Aorta (tissue), 5 donors: ENCODE results near the gene KIAA1755. TPM values are rescaled to one million over a fixed set of nuclear protein-coding genes. Genes with fewer than 3 reads are reported as not detected.

ENCODE experiments used
- ATAC-seq: fragments of 200-7000 bp; cut with Tn5 transposase; one replicate; pipeline ENCODE4 v1.9.1; 2022; ENCODE audit warnings: moderate library complexity; ENCODE audit not compliant: low FRiP score
- DNase-seq, 2 donors: peaks; one replicate each; pipeline ENCODE4 v3.0.0-alpha.2; 2020
- H3K27ac ChIP-seq, 2 donors: one replicate each; pipeline ENCODE4 v1.5.1; 2013; ENCODE audit warnings: low read length in 2 of 2, mild to moderate bottlenecking in 2 of 2, moderate library complexity in 2 of 2, control low read depth in 1 of 2, inconsistent platforms in 1 of 2, low read depth in 1 of 2
- H3K27me3 ChIP-seq, 2 donors: one replicate each; pipeline ENCODE4 v1.6.1; 2013; ENCODE audit warnings: control low read depth in 1 of 2, low read length in 1 of 2, mild to moderate bottlenecking in 1 of 2, moderate library complexity in 1 of 2; ENCODE audit not compliant: insufficient read depth in 2 of 2, control insufficient read depth in 1 of 2
- H3K36me3 ChIP-seq, 2 donors: one replicate each; pipeline ENCODE4 v1.6.1; 2013; ENCODE audit warnings: control low read depth in 1 of 2, low read length in 1 of 2, mild to moderate bottlenecking in 1 of 2; ENCODE audit not compliant: insufficient read depth in 2 of 2, control insufficient read depth in 1 of 2
- H3K4me1 ChIP-seq, 2 donors: one replicate each; pipeline ENCODE4 v1.6.1; 2013; ENCODE audit warnings: low read length in 2 of 2, control low read depth in 1 of 2, mild to moderate bottlenecking in 1 of 2, moderate library complexity in 1 of 2; ENCODE audit not compliant: insufficient read depth in 2 of 2, control insufficient read depth in 1 of 2
- H3K4me3 ChIP-seq, 2 donors: one replicate each; pipeline ENCODE4 v1.5.1; 2013; ENCODE audit warnings: low read length in 2 of 2, control low read depth in 1 of 2, mild to moderate bottlenecking in 1 of 2
- H3K9me3 ChIP-seq: one replicate; pipeline ENCODE4 v1.6.1; 2013; ENCODE audit warnings: mild to moderate bottlenecking, low read length; ENCODE audit not compliant: control insufficient read depth
- WGBS, 2 donors: extraction: QIAGEN DNeasy Blood & Tissue Kit; methylation state at CpG; one replicate each; pipeline ENCODE4 v1.1.7; 2013; 5-methylcytosine and 5-hydroxymethylcytosine counted together
- intact Hi-C, 2 donors: fragments of 100-400 bp; cut with DNase I; formaldehyde crosslinking; loops; one replicate each; pipeline versions ENCODE4 v1.14.2 to v1.15.0; 2022
- polyA plus RNA-seq, 2 donors: library from polyadenylated mRNA; stranded (reverse); fragments of 200-250 nt; gene quantifications; one replicate each; pipeline ENCODE4 v1.2.3, GENCODE V29; 2013
- total RNA-seq, 2 donors: library from RNA; stranded (reverse); fragmentation: NEBNext Ultra II Directional; extraction: Animal tissue kit (Norgen Biotek cat#: 25700); gene quantifications; one replicate each; pipeline ENCODE4 v1.2.1, GENCODE V29; 2021
- donor health status: healthy with polysubstance abuse.
- donor health status: Bipolar disorder and iron deficiency.
- donor health status: DM: no; HTN: no; CAD: no.
- donor health status: DM: no; HTN: no; CAD: no.
- donor health status: DM: yes; HTN: yes; CAD: no.

Gene KIAA1755
- total and polyA plus RNA-seq, 4 donors, result 2.0 to 46.4 (median 20.6) TPM

DNA sequence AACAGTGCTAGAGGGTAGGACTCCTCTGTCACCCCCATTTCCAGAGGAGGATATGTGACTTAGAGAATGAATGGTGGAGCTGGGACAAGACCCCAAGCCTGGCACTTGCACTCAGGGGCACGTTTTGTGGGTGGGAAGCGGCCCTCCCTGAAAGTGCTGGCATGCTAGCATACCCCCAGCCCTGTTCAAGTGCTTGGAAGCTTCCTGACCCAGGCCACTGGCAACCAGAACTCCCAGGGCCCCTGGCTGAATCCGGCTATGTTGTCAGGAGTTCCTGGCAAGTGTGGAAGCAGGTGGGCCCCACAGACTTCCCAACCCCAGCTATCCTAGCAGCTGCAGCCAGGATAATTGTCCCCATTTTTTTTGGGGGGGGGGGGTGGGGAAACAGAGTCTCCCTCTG lies 59.9 kb downstream of the KIAA1755 start:
- no peaks in the 10 kb centered on the region for H3K9me3 ChIP-seq
- DNase-seq, result peak in 1 of 2 donors; percentile 66
- no peaks in the 10 kb centered on the region for H3K27me3 ChIP-seq
- no peaks in the 10 kb centered on the region for H3K36me3 ChIP-seq
- WGBS, 2 donors, result 91% methylated on average over 3 of the region's 3 CpGs
- intact Hi-C loops, result no loop called here
- no peak overlapping the region for H3K27ac ChIP-seq
- no peak for ATAC-seq
- H3K4me3 ChIP-seq, result no peak overlapping the region
- no peaks in the 10 kb centered on the region for H3K4me1 ChIP-seq

GRCh38 chr20:38199501-38200390 lies 60.8 kb downstream of the KIAA1755 start:
- intact Hi-C loops, result no loop called here
- H3K27ac ChIP-seq, result no peak overlapping the region
- H3K4me3 ChIP-seq, result no peak overlapping the region
- H3K4me1 ChIP-seq, result no peaks in the 10 kb centered on the region
- DNase-seq (peak in 1 of 2 donors; percentile 31), ATAC-seq (no peak)
- no peaks in the 10 kb centered on the region for H3K27me3 ChIP-seq
- no peaks in the 10 kb centered on the region for H3K36me3 ChIP-seq
- WGBS, 2 donors, result 91 to 93% methylated on average over 14 of the region's 14 CpGs
- no peaks in the 10 kb centered on the region for H3K9me3 ChIP-seq

DNA sequence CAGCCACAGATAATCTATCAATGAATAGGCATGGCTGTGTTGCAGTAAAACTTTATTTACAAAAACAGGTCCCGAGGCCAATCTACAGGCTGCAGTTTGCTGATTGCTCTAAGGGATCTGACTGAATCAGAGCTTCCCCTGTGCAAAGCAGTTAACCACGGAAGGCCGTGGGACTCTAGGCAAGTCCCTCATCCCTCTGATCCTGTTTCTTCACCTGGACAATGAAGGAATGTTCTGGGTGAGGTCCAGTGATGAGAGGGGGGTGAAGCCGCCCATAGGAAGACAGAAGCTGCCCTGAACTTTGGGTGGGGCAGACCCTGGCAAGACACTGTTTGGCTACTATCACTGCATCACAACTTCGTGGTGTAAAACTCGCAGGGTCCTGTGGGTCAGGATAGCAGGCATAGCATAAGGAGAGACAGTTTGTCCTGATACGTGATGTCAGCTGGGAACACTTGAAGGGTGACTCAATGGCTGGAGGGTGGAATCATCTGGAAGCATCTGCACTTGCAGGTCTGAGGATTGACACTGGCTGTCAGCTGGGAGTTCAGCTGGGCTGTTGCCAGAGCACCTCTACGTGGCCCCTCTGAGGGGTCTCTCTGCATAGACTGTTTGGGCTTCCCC lies 62.2 kb downstream of the KIAA1755 start:
- WGBS, 2 donors, result 92 to 94% methylated on average over 8 of the region's 8 CpGs
- DNase-seq (peak in 1 of 2 donors; percentile 41), ATAC-seq (no peak)
- H3K9me3 ChIP-seq, result no peaks in the 10 kb centered on the region
- H3K36me3 ChIP-seq, result no peaks in the 10 kb centered on the region
- intact Hi-C loops, result no loop called here
- no peak overlapping the region for H3K4me3 ChIP-seq
- no peak overlapping the region for H3K27ac ChIP-seq
- no peaks in the 10 kb centered on the region for H3K4me1 ChIP-seq
- no peaks in the 10 kb centered on the region for H3K27me3 ChIP-seq

DNA sequence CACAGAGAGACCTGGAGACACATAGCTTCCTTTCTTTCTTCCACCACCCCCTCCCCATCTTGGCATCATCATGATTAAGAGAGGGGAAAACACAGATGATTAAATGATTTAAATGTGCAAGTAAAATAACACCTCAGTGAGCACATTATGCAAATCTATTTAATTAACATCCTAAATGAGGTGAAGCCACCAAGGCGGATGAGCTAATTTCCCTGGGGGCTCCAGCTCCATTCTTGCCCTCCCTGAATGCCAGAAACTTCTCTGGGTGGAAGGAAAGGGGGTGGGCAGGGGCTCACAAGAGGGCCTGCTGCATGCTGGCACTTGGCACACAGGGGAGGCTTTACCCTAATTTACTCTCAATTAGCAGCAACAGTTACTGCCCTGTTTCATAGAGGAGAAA lies 62.9 kb downstream of the KIAA1755 start:
- ATAC-seq (no peak), DNase-seq (peak in 1 of 2 donors; percentile 15)
- no peaks in the 10 kb centered on the region for H3K27me3 ChIP-seq
- intact Hi-C loops, result no loop called here
- WGBS, 2 donors, result 91 to 94% methylated on average over 1 of the region's 1 CpG
- H3K4me3 ChIP-seq, result no peak overlapping the region
- no peak overlapping the region for H3K27ac ChIP-seq
- H3K36me3 ChIP-seq, result no peaks in the 10 kb centered on the region
- H3K9me3 ChIP-seq, result no peaks in the 10 kb centered on the region
- no peaks in the 10 kb centered on the region for H3K4me1 ChIP-seq

GRCh38 chr20:38197217-38197616 lies 63.3 kb downstream of the KIAA1755 start:
- H3K27ac ChIP-seq, result no peak overlapping the region
- no peak for ATAC-seq
- H3K36me3 ChIP-seq, result no peaks in the 10 kb centered on the region
- H3K9me3 ChIP-seq, result no peaks in the 10 kb centered on the region
- H3K4me3 ChIP-seq, result no peak overlapping the region
- intact Hi-C loops, result no loop called here
- no peak for DNase-seq
- 91 to 95% methylated on average over 5 of the region's 5 CpGs for WGBS, 2 donors
- no peaks in the 10 kb centered on the region for H3K27me3 ChIP-seq
- H3K4me1 ChIP-seq, result no peaks in the 10 kb centered on the region

DNA sequence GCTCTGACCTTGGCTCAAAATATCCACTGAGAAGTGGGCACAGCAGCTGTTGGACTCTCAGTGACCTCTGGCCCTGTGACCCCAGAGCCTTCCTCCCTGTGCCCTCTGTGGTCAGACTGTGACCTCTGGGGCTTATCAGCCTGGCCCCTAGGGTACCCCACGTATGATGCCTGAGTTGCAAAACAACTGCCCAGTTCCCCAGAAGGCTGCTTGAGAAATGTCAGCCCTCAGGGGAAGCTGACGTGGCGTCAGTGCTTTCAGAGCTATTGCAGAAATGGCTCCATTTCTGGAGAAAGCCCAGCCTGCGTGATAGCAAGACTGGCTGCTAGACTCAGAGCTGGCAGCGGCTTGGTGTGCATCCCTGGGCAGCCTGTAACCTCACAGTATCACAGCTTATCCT lies 63.9 kb downstream of the KIAA1755 start:
- Histone ChIP-seq H3K27me3 (no peaks in the 10 kb centered on the region), H3K27ac (no peak overlapping the region), H3K4me3 (no peak overlapping the region), H3K4me1 (no peaks in the 10 kb centered on the region), H3K9me3 (no peaks in the 10 kb centered on the region), H3K36me3 (no peaks in the 10 kb centered on the region)
- 32 to 39% methylated on average over 5 of the region's 5 CpGs for WGBS, 2 donors
- DNase-seq (peak; percentile 86 to 91), ATAC-seq (peak; percentile 85)
- intact Hi-C loops, result no loop called here

DNA sequence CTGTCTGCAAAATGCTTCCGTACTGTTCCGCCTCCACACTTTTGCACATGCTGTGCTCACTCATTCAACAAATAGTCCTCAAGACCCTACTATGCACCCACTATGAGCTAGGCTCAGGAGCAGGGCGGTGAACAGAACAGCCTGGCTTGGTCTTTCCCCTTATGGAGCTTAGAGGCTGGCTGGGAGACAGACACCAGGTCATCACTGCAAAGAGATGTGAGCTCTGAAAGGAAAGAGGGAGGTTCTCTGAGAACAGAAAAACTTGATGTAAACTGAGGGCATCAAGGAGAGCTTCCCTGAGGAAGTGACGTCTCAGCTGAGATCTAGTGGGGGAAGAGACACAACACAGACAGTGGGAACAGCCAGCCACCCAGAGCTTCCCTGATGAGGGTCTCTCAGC lies 64.5 kb downstream of the KIAA1755 start:
- intact Hi-C loops, result no loop called here
- H3K27ac ChIP-seq, result no peak overlapping the region
- no peaks in the 10 kb centered on the region for H3K9me3 ChIP-seq
- H3K36me3 ChIP-seq, result no peaks in the 10 kb centered on the region
- H3K4me1 ChIP-seq, result no peaks in the 10 kb centered on the region
- no peak for DNase-seq
- ATAC-seq, result peak; percentile 41
- H3K27me3 ChIP-seq, result no peaks in the 10 kb centered on the region
- H3K4me3 ChIP-seq, result no peak overlapping the region
- WGBS, 2 donors, result 92 to 93% methylated on average over 4 of the region's 4 CpGs

DNA sequence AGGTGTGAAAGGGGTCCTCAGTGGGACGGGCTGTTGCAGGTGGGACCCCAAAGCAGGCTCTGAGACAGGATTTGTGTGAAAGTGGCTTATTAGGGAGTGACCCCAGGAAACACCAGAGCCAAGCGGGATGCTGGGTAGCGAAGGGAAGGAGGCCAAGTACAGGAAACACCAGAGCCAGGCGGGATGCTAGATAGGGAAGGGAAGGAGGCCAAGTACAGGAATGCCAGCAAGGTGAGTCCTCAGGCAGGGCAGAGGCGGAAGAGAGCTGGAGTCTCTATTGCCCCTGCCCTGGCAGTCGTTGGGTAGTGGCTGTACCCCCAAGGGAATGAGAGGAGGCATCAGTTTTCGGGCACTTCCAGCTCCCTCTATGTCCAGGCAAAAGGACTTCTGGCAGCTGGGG lies 65.0 kb downstream of the KIAA1755 start:
- WGBS, 2 donors, result 83 to 86% methylated on average over 7 of the region's 7 CpGs
- Histone ChIP-seq H3K27ac (no peak overlapping the region), H3K9me3 (no peaks in the 10 kb centered on the region), H3K4me1 (no peaks in the 10 kb centered on the region), H3K36me3 (no peaks in the 10 kb centered on the region), H3K27me3 (no peaks in the 10 kb centered on the region), H3K4me3 (no peak overlapping the region)
- DNase-seq (peak in 1 of 2 donors; percentile 33), ATAC-seq (no peak)
- intact Hi-C loops, result no loop called here
